ENCODE measurements around the gene REG3G.
"Not testable (repeated sequence)": the region's sequence is repeated elsewhere in the genome, so short reads cannot be mapped to it uniquely, and the experiment has no call there.

REG3G gene

GRCh38 chr2:79026061-79026460 is 559 bp downstream of the REG3G start:
- no peak for DNase-seq

GRCh38 chr2:79039944-79040343 is 14.4 kb downstream of the REG3G start:
- DNase-seq: no peak

- DNase-seq: no peak
Measured at GRCh38 chr2:79041032-79041448, 15.5 kb downstream of the REG3G start.

- not testable (repeated sequence) for DNase-seq
Measured at GRCh38 chr2:79053486-79053885, 28.0 kb downstream of the REG3G start.

- DNase-seq: not testable (repeated sequence)
Measured at GRCh38 chr2:79054769-79055168, 29.3 kb downstream of the REG3G start.

- DNase-seq: no peak
Measured at GRCh38 chr2:79065201-79065600, 39.7 kb downstream of the REG3G start.

GRCh38 chr2:79071078-79071477 is 45.6 kb downstream of the REG3G start:
- no peak for DNase-seq

All from NCI-H510A (cell line).